HepG2 (cell line): Measurements from ENCODE around the gene PRDM12. TPM values are rescaled to one million over a fixed set of nuclear protein-coding genes. Genes with fewer than 3 reads are reported as not detected.
A peak's percentile ranks its signal among the peaks of the same experiment; 100 is the strongest.

ENCODE experiments used
- AKAP8 ChIP-seq: sonication (generic); formaldehyde crosslinking; IDR thresholded peaks from 2 replicates; pipeline ENCODE4 v1.5.1; 2020; ENCODE audit warnings: mild to moderate bottlenecking, missing genetic modification reagents
- ATF3 ChIP-seq: sonication (generic); formaldehyde crosslinking; IDR thresholded peaks from 2 replicates; pipeline ENCODE4 v1.4.0; 2020; ENCODE audit warnings: missing genetic modification reagents
- GPBP1L1 ChIP-seq: sonication (generic); formaldehyde crosslinking; IDR thresholded peaks from 2 replicates; pipeline ENCODE4 v1.5.0; 2020; ENCODE audit warnings: mild to moderate bottlenecking, missing genetic modification reagents
- KDM5A ChIP-seq: fragments of 200-600 bp; sonication (generic); IDR thresholded peaks from 2 replicates; pipeline ENCODE4 v1.7.0; 2018; ENCODE audit warnings: antibody characterized with exemption, mild to moderate bottlenecking, low read length, borderline replicate concordance
- MTF2 ChIP-seq: sonication (generic); formaldehyde crosslinking; IDR thresholded peaks from 2 replicates; pipeline ENCODE4 v1.5.0; 2020; ENCODE audit warnings: missing genetic modification reagents, borderline replicate concordance
- NFATC3 ChIP-seq: sonication (generic); formaldehyde crosslinking; IDR thresholded peaks from 2 replicates; pipeline ENCODE4 v1.5.1; 2020; ENCODE audit warnings: mild to moderate bottlenecking, missing genetic modification reagents
- NPAS2 ChIP-seq: sonication (generic); formaldehyde crosslinking; IDR thresholded peaks from 2 replicates; pipeline ENCODE4 v1.8.0; 2022; ENCODE audit warnings: mild to moderate bottlenecking, missing genetic modification reagents, borderline replicate concordance
- SCMH1 ChIP-seq: sonication (generic); formaldehyde crosslinking; IDR thresholded peaks from 2 replicates; pipeline ENCODE4 v1.9.0; 2021; ENCODE audit warnings: missing genetic modification reagents, mild to moderate bottlenecking, borderline replicate concordance
- TAF15 ChIP-seq: fragments of 200-400 bp; formaldehyde crosslinking; IDR thresholded peaks from one replicate; pipeline ENCODE4 v1.6.1; 2018; ENCODE audit warnings: mild to moderate bottlenecking, low read depth, low read length; ENCODE audit not compliant: poor library complexity, severe bottlenecking
- UBTF ChIP-seq: sonication (generic); formaldehyde crosslinking; IDR thresholded peaks from 2 replicates; pipeline ENCODE4 v1.4.0; 2020; ENCODE audit warnings: mild to moderate bottlenecking, missing genetic modification reagents
- ZBTB3 ChIP-seq: sonication (generic); formaldehyde crosslinking; IDR thresholded peaks from 2 replicates; pipeline ENCODE4 v1.4.0; 2020; ENCODE audit warnings: low read depth, mild to moderate bottlenecking, moderate library complexity, missing genetic modification reagents, borderline replicate concordance
- ZC3H13 ChIP-seq: sonication (generic); formaldehyde crosslinking; IDR thresholded peaks from 2 replicates; pipeline ENCODE4 v1.8.1; 2023; ENCODE audit warnings: mild to moderate bottlenecking, missing genetic modification reagents, moderate library complexity
- ZFP36L2 ChIP-seq: sonication (generic); formaldehyde crosslinking; IDR thresholded peaks from 2 replicates; pipeline ENCODE4 v1.4.0; 2020; ENCODE audit warnings: missing genetic modification reagents
- ZNF430 ChIP-seq: sonication (generic); formaldehyde crosslinking; IDR thresholded peaks from 2 replicates; pipeline ENCODE4 v1.9.0; 2021; ENCODE audit warnings: mild to moderate bottlenecking, missing genetic modification reagents
- ZNF530 ChIP-seq: sonication (generic); formaldehyde crosslinking; IDR thresholded peaks from 2 replicates; pipeline ENCODE4 v1.5.0; 2020; ENCODE audit warnings: low read depth, mild to moderate bottlenecking, missing genetic modification reagents
- ZNF589 ChIP-seq: sonication (generic); formaldehyde crosslinking; conservative IDR thresholded peaks from 2 replicates; pipeline ENCODE4 v1.8.0; 2022; ENCODE audit warnings: mild to moderate bottlenecking, moderate library complexity, missing genetic modification reagents
- ZNF660 ChIP-seq: sonication (generic); formaldehyde crosslinking; IDR thresholded peaks from 2 replicates; pipeline ENCODE4 v1.5.1; 2020; ENCODE audit warnings: mild to moderate bottlenecking, low read depth, missing genetic modification reagents, borderline replicate concordance
- ZNF670 ChIP-seq: sonication (generic); formaldehyde crosslinking; IDR thresholded peaks from 2 replicates; pipeline ENCODE4 v1.8.0; 2022; ENCODE audit warnings: mild to moderate bottlenecking, missing genetic modification reagents, borderline replicate concordance
- ZNF777 ChIP-seq: sonication (generic); formaldehyde crosslinking; IDR thresholded peaks from 2 replicates; pipeline ENCODE4 v1.4.0; 2020; ENCODE audit warnings: missing genetic modification reagents
- polyA plus RNA-seq, 8 experiments: library from polyadenylated mRNA; depleted of rRNA in 3 of 8; stranded (reverse) in 7 of 8; unstranded in 1 of 8; fragments of >200 nt; fragmentation: Illumina TruSeq in 4 of 8; extraction: Trizol in 4 of 8; gene quantifications; 2 replicates each; pipeline versions ENCODE4 v1.2.1 to v1.2.3, GENCODE V29; 2011 to 2016; ENCODE audit warnings: low read depth in 4 of 8, missing spikeins in 1 of 8, mixed read lengths in 1 of 8; ENCODE audit not compliant: insufficient read depth in 1 of 8
- total RNA-seq, 5 experiments: library from RNA; depleted of rRNA; stranded (reverse); fragments of >200 nt; fragmentation: Illumina TruSeq; extraction: Trizol; gene quantifications; 2 replicates each; pipeline ENCODE4 v1.2.3, GENCODE V29; 2016; ENCODE audit warnings: low read depth in 1 of 5
- TF ChIP-seq, protein P1 (sequence below): sonication (generic); formaldehyde crosslinking; IDR thresholded peaks from 2 replicates; pipeline ENCODE4 v1.5.0; 2020; ENCODE audit warnings: missing genetic modification reagents, mild to moderate bottlenecking, borderline replicate concordance
- TF ChIP-seq, protein P2 (sequence below): sonication (generic); formaldehyde crosslinking; conservative IDR thresholded peaks from 2 replicates; pipeline ENCODE4 v1.8.1; 2023; ENCODE audit warnings: missing genetic modification reagents

PRDM12 gene
- total and polyA plus RNA-seq, 2 of the 13 experiments (the other 11 are each of a cell fraction or from before 2014, with no cell fraction given) = 0.04 to 0.07 TPM

DNA sequence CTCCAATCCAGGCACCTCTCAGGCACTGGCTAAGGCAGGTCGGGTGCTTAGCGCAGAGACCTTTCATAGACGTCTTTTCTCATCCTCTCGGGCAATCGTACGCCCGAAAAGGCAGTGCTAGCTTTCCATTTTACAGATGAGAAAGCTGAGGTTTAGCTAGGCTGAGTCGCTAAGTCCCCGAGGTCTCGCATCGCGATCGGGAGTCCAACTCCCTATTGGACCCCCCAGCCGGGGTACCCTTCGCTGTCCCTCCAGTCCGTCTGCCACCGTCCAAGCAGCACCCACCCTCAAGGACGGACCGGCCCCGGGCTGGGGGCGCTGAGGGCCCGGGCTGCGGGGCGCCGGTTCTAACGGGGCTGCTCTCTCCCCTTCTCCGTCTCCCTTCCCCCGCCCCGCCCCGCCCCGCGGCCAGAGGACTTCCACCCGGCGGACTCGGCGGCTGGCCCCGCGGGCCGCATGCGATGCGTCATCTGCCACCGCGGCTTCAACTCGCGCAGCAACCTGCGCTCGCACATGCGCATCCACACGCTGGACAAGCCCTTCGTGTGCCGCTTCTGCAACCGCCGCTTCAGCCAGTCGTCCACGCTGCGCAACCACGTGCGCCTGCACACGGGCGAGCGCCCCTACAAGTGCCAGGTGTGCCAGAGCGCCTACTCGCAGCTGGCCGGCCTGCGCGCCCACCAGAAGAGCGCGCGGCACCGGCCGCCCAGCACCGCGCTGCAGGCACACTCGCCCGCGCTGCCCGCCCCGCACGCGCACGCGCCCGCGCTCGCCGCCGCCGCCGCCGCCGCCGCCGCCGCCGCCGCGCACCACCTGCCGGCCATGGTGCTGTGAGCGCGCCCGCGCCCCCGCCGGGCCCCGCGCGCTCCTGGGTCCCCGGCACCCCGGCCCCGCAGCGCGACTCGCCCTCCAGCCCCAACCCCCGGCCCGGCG lies 16.7 kb downstream of the PRDM12 start (continued):
- TF ChIP-seq ATF3 (CRISPR knock-in tag) (peak; percentile 84), SCMH1 (CRISPR knock-in tag) (no peak), TAF15 (no peak), GPBP1L1 (CRISPR knock-in tag) (no peak), ZNF430 (CRISPR knock-in tag) (no peak; the same call in 1 of the 2 replicates), ZBTB3 (CRISPR knock-in tag) (no peak; the same call in 1 of the 2 replicates), ZNF777 (peak; percentile 78), ZNF530 (CRISPR knock-in tag) (no peak), KDM5A (no peak), ZFP36L2 (CRISPR knock-in tag) (no peak), ZNF660 (no peak), MTF2 (CRISPR knock-in tag) (peak; percentile 85; the same call in 1 of the 2 replicates), ZNF589 (CRISPR knock-in tag) (peak; percentile 81), AKAP8 (CRISPR knock-in tag) (0 out of 2 replicates have a peak, but pooled peaks have one; percentile 30), ZNF670 (no peak), ZC3H13 (CRISPR knock-in tag) (0 out of 2 replicates have a peak, but pooled peaks have one; percentile 49), NFATC3 (CRISPR knock-in tag) (no peak), NPAS2 (CRISPR knock-in tag) (no peak), UBTF (CRISPR knock-in tag) (peak; percentile 73)
- TF ChIP-seq, protein P1, sequence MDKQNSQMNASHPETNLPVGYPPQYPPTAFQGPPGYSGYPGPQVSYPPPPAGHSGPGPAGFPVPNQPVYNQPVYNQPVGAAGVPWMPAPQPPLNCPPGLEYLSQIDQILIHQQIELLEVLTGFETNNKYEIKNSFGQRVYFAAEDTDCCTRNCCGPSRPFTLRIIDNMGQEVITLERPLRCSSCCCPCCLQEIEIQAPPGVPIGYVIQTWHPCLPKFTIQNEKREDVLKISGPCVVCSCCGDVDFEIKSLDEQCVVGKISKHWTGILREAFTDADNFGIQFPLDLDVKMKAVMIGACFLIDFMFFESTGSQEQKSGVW (CRISPR knock-in tag) = no peak
- TF ChIP-seq, protein P2, sequence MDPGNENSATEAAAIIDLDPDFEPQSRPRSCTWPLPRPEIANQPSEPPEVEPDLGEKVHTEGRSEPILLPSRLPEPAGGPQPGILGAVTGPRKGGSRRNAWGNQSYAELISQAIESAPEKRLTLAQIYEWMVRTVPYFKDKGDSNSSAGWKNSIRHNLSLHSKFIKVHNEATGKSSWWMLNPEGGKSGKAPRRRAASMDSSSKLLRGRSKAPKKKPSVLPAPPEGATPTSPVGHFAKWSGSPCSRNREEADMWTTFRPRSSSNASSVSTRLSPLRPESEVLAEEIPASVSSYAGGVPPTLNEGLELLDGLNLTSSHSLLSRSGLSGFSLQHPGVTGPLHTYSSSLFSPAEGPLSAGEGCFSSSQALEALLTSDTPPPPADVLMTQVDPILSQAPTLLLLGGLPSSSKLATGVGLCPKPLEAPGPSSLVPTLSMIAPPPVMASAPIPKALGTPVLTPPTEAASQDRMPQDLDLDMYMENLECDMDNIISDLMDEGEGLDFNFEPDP (CRISPR knock-in tag) = peak; percentile 88; the same call in 1 of the 2 replicates
